ENCODE measurements around the gene SP140. TPM values are rescaled to one million over a fixed set of nuclear protein-coding genes. Genes with fewer than 3 reads are reported as not detected.

SP140 gene
- total and polyA plus RNA-seq, 9 of the 15 experiments (the other 6 are each of a cell fraction or from before 2014, with no cell fraction given): 0.04 to 1.1 (median 0.57) TPM; not detected in 1

DNA sequence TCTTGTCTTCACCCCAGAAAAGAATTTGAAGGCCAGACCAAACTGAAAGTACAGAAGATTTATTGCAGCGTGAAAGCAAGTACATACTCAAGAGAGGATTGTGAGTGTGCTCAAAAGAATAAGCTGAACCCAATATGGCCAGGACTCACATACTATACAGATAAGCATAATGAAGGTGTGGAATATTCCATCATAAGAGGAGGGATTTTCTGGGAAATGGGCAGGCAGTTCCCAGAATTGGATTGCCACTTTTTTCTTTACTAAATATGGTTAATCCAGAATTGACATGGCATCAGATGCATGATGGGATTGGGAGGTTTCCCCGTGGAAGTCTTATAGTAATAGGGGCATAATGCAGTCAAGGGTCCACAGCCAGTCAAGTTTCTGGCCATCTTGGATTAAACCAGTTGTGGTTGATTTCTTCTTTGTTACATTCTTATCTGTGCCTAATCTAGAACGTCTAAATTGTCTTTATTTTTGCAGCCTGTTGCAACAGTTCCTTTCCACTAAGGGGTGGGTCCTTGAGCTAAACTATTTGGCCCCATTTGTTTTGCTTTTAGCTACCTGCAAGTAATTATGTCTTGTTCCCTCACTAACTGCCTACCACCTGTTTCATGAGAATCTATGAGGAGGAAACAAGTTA, 110.4 kb downstream of the SP140 start (continued):
- TF ChIP-seq, protein P1, sequence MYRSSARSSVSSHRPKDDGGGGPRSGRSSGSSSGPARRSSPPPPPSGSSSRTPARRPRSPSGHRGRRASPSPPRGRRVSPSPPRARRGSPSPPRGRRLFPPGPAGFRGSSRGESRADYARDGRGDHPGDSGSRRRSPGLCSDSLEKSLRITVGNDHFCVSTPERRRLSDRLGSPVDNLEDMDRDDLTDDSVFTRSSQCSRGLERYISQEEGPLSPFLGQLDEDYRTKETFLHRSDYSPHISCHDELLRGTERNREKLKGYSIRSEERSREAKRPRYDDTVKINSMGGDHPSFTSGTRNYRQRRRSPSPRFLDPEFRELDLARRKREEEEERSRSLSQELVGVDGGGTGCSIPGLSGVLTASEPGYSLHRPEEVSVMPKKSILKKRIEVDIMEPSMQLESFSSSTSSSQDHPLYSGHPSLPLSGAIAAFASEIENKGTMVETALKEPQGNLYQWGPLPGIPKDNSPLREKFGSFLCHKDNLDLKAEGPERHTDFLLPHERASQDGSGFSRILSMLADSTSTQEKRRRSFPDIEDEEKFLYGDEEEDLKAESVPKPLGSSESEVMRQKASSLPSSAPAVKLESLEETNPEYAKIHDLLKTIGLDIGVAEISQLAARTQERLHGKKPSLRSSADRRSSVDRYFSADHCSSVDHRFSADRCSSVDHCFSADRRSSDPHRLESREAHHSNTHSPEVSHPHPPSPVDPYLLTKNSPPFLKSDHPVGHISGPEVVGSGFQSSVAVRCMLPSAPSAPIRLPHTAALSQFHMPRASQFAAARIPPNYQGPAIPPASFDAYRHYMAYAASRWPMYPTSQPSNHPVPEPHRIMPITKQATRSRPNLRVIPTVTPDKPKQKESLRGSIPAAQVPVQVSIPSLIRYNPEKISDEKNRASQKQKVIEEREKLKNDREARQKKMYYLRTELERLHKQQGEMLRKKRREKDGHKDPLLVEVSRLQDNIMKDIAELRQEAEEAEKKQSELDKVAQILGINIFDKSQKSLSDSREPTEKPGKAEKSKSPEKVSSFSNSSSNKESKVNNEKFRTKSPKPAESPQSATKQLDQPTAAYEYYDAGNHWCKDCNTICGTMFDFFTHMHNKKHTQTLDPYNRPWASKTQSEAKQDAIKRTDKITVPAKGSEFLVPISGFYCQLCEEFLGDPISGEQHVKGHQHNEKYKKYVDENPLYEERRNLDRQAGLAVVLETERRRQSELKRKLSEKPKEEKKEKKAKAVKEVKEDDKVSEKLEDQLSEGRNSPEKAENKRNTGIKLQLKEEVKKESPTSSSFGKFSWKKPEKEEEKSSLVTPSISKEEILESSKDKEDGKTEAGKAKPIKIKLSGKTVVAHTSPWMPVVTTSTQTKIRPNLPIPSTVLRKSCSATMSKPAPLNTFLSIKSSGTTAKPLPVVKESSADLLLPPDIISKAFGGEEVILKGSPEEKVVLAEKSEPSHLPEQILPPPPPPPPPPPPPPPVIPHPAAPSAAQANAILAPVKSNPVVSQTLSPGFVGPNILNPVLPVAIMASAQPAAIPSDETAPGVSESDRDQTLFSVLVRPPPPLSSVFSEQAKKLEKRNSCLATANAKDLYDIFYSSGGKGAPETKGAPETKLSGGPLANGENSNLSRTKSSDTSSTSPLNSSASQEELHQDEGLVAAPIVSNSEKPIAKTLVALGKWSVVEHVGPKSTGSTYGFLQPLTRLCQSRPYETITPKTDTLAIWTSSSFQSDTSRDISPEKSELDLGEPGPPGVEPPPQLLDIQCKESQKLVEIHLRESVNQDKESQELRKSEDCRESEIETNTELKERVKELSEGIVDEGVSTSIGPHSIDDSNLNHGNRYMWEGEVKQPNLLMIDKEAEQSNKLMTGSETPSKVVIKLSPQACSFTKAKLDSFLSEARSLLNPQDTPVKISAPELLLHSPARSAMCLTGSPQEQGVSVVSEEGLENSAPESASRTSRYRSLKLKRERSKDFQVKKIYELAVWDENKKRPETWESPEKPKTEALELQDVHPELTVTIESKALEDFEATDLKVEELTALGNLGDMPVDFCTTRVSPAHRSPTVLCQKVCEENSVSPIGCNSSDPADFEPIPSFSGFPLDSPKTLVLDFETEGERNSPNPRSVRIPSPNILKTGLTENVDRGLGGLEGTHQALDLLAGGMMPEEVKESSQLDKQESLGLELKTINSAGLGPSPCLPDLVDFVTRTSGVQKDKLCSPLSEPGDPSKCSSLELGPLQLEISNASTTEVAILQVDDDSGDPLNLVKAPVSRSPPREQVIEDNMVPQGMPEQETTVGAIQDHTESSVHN (IDR thresholded peaks at IDR 0.05; ENCODE audit: borderline replicate concordance in 1 of 2, low read depth in 1 of 2): 0 out of 4 replicates have a peak, but pooled peaks of 1 of the 2 experiments have one; percentile 6
- no peak for TF ChIP-seq XRCC4 (IDR thresholded peaks at IDR 0.05; ENCODE audit: extremely low read depth, insufficient read depth, insufficient read length)
- TF ChIP-seq, protein P2, sequence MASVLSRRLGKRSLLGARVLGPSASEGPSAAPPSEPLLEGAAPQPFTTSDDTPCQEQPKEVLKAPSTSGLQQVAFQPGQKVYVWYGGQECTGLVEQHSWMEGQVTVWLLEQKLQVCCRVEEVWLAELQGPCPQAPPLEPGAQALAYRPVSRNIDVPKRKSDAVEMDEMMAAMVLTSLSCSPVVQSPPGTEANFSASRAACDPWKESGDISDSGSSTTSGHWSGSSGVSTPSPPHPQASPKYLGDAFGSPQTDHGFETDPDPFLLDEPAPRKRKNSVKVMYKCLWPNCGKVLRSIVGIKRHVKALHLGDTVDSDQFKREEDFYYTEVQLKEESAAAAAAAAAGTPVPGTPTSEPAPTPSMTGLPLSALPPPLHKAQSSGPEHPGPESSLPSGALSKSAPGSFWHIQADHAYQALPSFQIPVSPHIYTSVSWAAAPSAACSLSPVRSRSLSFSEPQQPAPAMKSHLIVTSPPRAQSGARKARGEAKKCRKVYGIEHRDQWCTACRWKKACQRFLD (CRISPR knock-in tag; IDR thresholded peaks at IDR 0.05): no peak
- TF ChIP-seq, protein P3, sequence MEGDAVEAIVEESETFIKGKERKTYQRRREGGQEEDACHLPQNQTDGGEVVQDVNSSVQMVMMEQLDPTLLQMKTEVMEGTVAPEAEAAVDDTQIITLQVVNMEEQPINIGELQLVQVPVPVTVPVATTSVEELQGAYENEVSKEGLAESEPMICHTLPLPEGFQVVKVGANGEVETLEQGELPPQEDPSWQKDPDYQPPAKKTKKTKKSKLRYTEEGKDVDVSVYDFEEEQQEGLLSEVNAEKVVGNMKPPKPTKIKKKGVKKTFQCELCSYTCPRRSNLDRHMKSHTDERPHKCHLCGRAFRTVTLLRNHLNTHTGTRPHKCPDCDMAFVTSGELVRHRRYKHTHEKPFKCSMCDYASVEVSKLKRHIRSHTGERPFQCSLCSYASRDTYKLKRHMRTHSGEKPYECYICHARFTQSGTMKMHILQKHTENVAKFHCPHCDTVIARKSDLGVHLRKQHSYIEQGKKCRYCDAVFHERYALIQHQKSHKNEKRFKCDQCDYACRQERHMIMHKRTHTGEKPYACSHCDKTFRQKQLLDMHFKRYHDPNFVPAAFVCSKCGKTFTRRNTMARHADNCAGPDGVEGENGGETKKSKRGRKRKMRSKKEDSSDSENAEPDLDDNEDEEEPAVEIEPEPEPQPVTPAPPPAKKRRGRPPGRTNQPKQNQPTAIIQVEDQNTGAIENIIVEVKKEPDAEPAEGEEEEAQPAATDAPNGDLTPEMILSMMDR (IDR thresholded peaks at IDR 0.05 in 2 of 3, conservative IDR thresholded peaks at IDR 0.05 in 1 of 3; ENCODE audit: insufficient read depth in 2 of 3, low read depth in 1 of 3, low read length in 3 of 3): no peak
- TF ChIP-seq ZNF507 (tag; conservative IDR thresholded peaks at IDR 0.05): no peak
- TF ChIP-seq TCF7L2 (IDR thresholded peaks at IDR 0.05; ENCODE audit: low read depth, low read length): no peak
- TF ChIP-seq ZNF224 (CRISPR knock-in tag; IDR thresholded peaks at IDR 0.05): no peak
- no peak for TF ChIP-seq SMARCB1 (IDR thresholded peaks at IDR 0.05; ENCODE audit: insufficient read length, low read depth)
- no peak for TF ChIP-seq RHOXF2B (CRISPR knock-in tag; conservative IDR thresholded peaks at IDR 0.05)
- TF ChIP-seq SMARCA5 (IDR thresholded peaks at IDR 0.05): no peak
- no peak for TF ChIP-seq ATF1 (CRISPR knock-in tag; IDR thresholded peaks at IDR 0.05)
- TF ChIP-seq ATF1 (tag; IDR thresholded peaks at IDR 0.05): peak; percentile 50; the same call in 1 of the 2 replicates
- no peak for TF ChIP-seq TEAD2 (tag; IDR thresholded peaks at IDR 0.05)
- TF ChIP-seq PPARD (CRISPR knock-in tag; IDR thresholded peaks at IDR 0.05): no peak
- TF ChIP-seq, protein P4, sequence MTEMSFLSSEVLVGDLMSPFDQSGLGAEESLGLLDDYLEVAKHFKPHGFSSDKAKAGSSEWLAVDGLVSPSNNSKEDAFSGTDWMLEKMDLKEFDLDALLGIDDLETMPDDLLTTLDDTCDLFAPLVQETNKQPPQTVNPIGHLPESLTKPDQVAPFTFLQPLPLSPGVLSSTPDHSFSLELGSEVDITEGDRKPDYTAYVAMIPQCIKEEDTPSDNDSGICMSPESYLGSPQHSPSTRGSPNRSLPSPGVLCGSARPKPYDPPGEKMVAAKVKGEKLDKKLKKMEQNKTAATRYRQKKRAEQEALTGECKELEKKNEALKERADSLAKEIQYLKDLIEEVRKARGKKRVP (CRISPR knock-in tag; IDR thresholded peaks at IDR 0.05): peak; percentile 59
- no peak for TF ChIP-seq ZNF23 (CRISPR knock-in tag; IDR thresholded peaks at IDR 0.05)
